ENCODE measurements around the gene DCTN1.

- TF ChIP-seq POLR2AphosphoS5 (IDR thresholded peaks at IDR 0.05; ENCODE audit: low read depth, low read length) (no peak), POLR2A (IDR thresholded peaks at IDR 0.05; ENCODE audit: low read depth, low read length) (no peak)
These were observed 62.4 kb downstream of the DCTN1 start for GRCh38 chr2:74317701-74318100.
